ENCODE data around the gene CERKL. TPM values are rescaled to one million over a fixed set of nuclear protein-coding genes. Genes with fewer than 3 reads are reported as not detected.

Gene CERKL
- total and polyA plus RNA-seq, 9 of the 15 experiments (the other 6 are each of a cell fraction or from before 2014, with no cell fraction given): 0.04 to 0.08 TPM; not detected in 7

DNA sequence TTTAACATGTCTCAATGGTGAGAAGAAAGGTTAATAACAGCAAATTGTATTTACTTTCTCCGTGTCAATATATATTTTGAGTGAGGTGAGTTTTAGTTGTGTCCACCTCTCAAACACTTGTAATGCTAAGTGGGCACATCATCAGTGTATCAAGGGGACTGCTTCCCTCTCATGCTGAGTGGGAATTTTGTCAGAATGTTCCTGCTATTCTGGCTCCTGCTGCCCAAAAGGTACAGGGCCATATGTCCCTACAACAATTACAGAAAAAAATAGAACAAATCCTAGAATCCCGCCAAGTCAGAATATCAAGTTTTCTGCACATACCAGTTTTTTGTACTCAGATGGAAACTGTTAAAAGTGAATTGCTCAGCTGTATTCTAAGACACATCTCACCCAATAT, 5.4 kb upstream of the CERKL start:
- Histone ChIP-seq H3K9ac (ENCODE audit: insufficient read depth in 1 of 2, low read depth in 2 of 2, low read length in 2 of 2) (no peak overlapping the region), H3K36me3 (ENCODE audit: control insufficient read depth, insufficient read depth, low read length) (no peaks in the 10 kb centered on the region), H3K4me3 (no peak overlapping the region), H4K20me1 (replicated peaks; ENCODE audit: control insufficient read depth, insufficient read depth, low read length) (no peaks in the 10 kb centered on the region), H3K9me1 (ENCODE audit: control insufficient read depth, insufficient read depth, low read length) (no peaks in the 10 kb centered on the region), H3K79me2 (ENCODE audit: control insufficient read depth, insufficient read depth, low read length) (no peaks in the 10 kb centered on the region), H3K27ac (ENCODE audit: extremely low read depth, low read depth, low read length) (no peak overlapping the region), H2AFZ (ENCODE audit: low read depth, low read length) (no peak overlapping the region), H3K4me1 (replicated peaks in 1 of 2; ENCODE audit: control insufficient read depth in 2 of 2, insufficient read depth in 2 of 2, low read length in 2 of 2) (no peaks in the 10 kb centered on the region), H3K4me2 (ENCODE audit: insufficient read depth, low read length) (no peak overlapping the region), H3K27me3 (ENCODE audit: control insufficient read depth in 2 of 2, insufficient read depth in 2 of 2, low read length in 2 of 2) (no peaks in the 10 kb centered on the region; a peak in 1 of 5 replicates), H3K9me3 (replicated peaks; ENCODE audit: control insufficient read depth, insufficient read depth, low read depth, low read length) (no peaks in the 10 kb centered on the region)
- ChIA-PET POLR2A (no interaction called here), CTCF (ENCODE audit: low intra/inter-chr PET ratio) (no interaction called here)
- FAIRE-seq (no peak), ATAC-seq (no peak), DNase-seq (ENCODE audit: extremely low read depth in 1 of 4, low spot score in 3 of 4) (no peak)
- intact Hi-C loops (cut with micrococcal nuclease): no loop called here
- TF ChIP-seq ZNF347 (CRISPR knock-in tag; IDR thresholded peaks at IDR 0.05; ENCODE audit: low read depth): no peak
- TF ChIP-seq ZEB2 (IDR thresholded peaks at IDR 0.05): no peak
- no peak for TF ChIP-seq LARP7 (IDR thresholded peaks at IDR 0.05)
- TF ChIP-seq, protein P1, sequence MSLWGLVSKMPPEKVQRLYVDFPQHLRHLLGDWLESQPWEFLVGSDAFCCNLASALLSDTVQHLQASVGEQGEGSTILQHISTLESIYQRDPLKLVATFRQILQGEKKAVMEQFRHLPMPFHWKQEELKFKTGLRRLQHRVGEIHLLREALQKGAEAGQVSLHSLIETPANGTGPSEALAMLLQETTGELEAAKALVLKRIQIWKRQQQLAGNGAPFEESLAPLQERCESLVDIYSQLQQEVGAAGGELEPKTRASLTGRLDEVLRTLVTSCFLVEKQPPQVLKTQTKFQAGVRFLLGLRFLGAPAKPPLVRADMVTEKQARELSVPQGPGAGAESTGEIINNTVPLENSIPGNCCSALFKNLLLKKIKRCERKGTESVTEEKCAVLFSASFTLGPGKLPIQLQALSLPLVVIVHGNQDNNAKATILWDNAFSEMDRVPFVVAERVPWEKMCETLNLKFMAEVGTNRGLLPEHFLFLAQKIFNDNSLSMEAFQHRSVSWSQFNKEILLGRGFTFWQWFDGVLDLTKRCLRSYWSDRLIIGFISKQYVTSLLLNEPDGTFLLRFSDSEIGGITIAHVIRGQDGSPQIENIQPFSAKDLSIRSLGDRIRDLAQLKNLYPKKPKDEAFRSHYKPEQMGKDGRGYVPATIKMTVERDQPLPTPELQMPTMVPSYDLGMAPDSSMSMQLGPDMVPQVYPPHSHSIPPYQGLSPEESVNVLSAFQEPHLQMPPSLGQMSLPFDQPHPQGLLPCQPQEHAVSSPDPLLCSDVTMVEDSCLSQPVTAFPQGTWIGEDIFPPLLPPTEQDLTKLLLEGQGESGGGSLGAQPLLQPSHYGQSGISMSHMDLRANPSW (CRISPR knock-in tag; IDR thresholded peaks at IDR 0.05): no peak
- TF ChIP-seq SAFB (IDR thresholded peaks at IDR 0.05; ENCODE audit: borderline replicate concordance, low read depth, low read length): no peak
- no peak for TF ChIP-seq PHB (CRISPR knock-in tag; IDR thresholded peaks at IDR 0.05)
- TF ChIP-seq ZNF707 (CRISPR knock-in tag; conservative IDR thresholded peaks at IDR 0.05): no peak
- no peak for TF ChIP-seq ZFP91 (CRISPR knock-in tag; IDR thresholded peaks at IDR 0.05)
- no peak for TF ChIP-seq PCBP2 (IDR thresholded peaks at IDR 0.05; ENCODE audit: low read depth, low read length, poor library complexity, severe bottlenecking)
- TF ChIP-seq TEAD1 (CRISPR knock-in tag; IDR thresholded peaks at IDR 0.05): no peak
- TF ChIP-seq NR2C2 (CRISPR knock-in tag; IDR thresholded peaks at IDR 0.05): no peak
- no peak for TF ChIP-seq NR2C2 (tag; IDR thresholded peaks at IDR 0.05)
- no peak for TF ChIP-seq ZNF561 (CRISPR knock-in tag; conservative IDR thresholded peaks at IDR 0.05)
- TF ChIP-seq ZNF224 (CRISPR knock-in tag; IDR thresholded peaks at IDR 0.05): no peak
- no peak for TF ChIP-seq MIER1 (IDR thresholded peaks at IDR 0.05; ENCODE audit: low read depth)
- TF ChIP-seq NR0B1 (IDR thresholded peaks at IDR 0.05; ENCODE audit: partially characterized antibody): no peak
- no peak for TF ChIP-seq ZNF785 (CRISPR knock-in tag; IDR thresholded peaks at IDR 0.05)
- no peak for TF ChIP-seq FOXJ2 (tag; IDR thresholded peaks at IDR 0.05)
- TF ChIP-seq NCOA4 (IDR thresholded peaks at IDR 0.05; ENCODE audit: partially characterized antibody): no peak
- TF ChIP-seq TBL1XR1 (IDR thresholded peaks at IDR 0.05; ENCODE audit: low read length in 2 of 2): no peak
- TF ChIP-seq ATF7 (IDR thresholded peaks at IDR 0.05): no peak
- 0% methylated on average over 2 of the region's 2 CpGs for WGBS (ENCODE audit: insufficient coverage, low coverage, missing lambda C conversion rate)
- in situ Hi-C loops (cut with MboI): no loop called here
- BruUV-seq (replicated peaks): no TSS peak

Measured in K562 (cell line).